ENCODE results near the gene WDR93. TPM values are rescaled to one million over a fixed set of nuclear protein-coding genes. Genes with fewer than 3 reads are reported as not detected.

WDR93 gene
- total RNA-seq, 4 donors from 2014 or later, result not detected

- intact Hi-C loops (cut with DNase I), result loop anchor here (5.0 to 10.0 kb wide), 2 partner anchors 117 to 325 kb away; no protein-coding TSS in a partner anchor
- Histone ChIP-seq H3K27ac (no peak overlapping the region), H3K9me3 (no peaks in the 10 kb centered on the region), H3K36me3 (no peaks in the 10 kb centered on the region), H3K4me1 (peaks cover 0 to 22% (median 5%) of the 10 kb centered on the region in 3 donors), H3K4me3 (no peak overlapping the region), H3K27me3 (no peaks in the 10 kb centered on the region)
- TF ChIP-seq CTCF (IDR thresholded peaks at IDR 0.05), result no peak
- WGBS, 2 donors, result 79 to 85% methylated on average over 3 of the region's 3 CpGs
- DNase-seq, result no peak
These were observed 69.2 kb downstream of the WDR93 start for GRCh38 chr15:89759835-89760234.

GRCh38 chr15:89760303-89761008, 69.8 kb downstream of the WDR93 start:
- no peaks in the 10 kb centered on the region for H3K27me3 ChIP-seq
- no peak overlapping the region for H3K4me3 ChIP-seq
- DNase-seq, result peak; percentile 12
- H3K27ac ChIP-seq, result peak overlapping the region in 1 of 4 donors; percentile 63
- TF ChIP-seq CTCF (IDR thresholded peaks at IDR 0.05) (peak; percentile 86 to 97 (median 94)), POLR2A (IDR thresholded peaks at IDR 0.05) (no peak)
- intact Hi-C loops (cut with DNase I), result loop anchor here (5.0 to 10.0 kb wide), 2 partner anchors 117 to 324 kb away; no protein-coding TSS in a partner anchor
- 51 to 56% methylated on average over 7 to 10 of the region's 16 CpGs for WGBS, 2 donors
- no peaks in the 10 kb centered on the region for H3K36me3 ChIP-seq
- no peaks in the 10 kb centered on the region for H3K9me3 ChIP-seq
- H3K4me1 ChIP-seq, result peaks cover 0 to 22% (median 5%) of the 10 kb centered on the region in 3 donors

GRCh38 chr15:89761009-89761831, 70.6 kb downstream of the WDR93 start:
- H3K27ac ChIP-seq, result peak overlapping the region in 1 of 4 donors; percentile 63
- no peaks in the 10 kb centered on the region for H3K27me3 ChIP-seq
- intact Hi-C loops (cut with DNase I), result loop anchor here (5.0 to 10.0 kb wide), 2 partner anchors 116 to 324 kb away; no protein-coding TSS in a partner anchor
- H3K4me1 ChIP-seq, result peaks cover 0 to 23% (median 5%) of the 10 kb centered on the region in 3 donors
- TF ChIP-seq CTCF (IDR thresholded peaks at IDR 0.05), result no peak
- TF ChIP-seq POLR2A (IDR thresholded peaks at IDR 0.05), result no peak
- WGBS, 2 donors, result 74% methylated on average over 4 to 8 of the region's 18 CpGs
- H3K9me3 ChIP-seq, result no peaks in the 10 kb centered on the region
- H3K36me3 ChIP-seq, result no peaks in the 10 kb centered on the region
- H3K4me3 ChIP-seq, result no peak overlapping the region
- DNase-seq, result no peak

- intact Hi-C loops (cut with DNase I), result loop anchor here (5.0 to 10.0 kb wide), 2 partner anchors 115 to 323 kb away; no protein-coding TSS in a partner anchor
- peak overlapping the region in 1 of 4 donors; percentile 63 for H3K27ac ChIP-seq
- no peak for DNase-seq
- H3K36me3 ChIP-seq, result no peaks in the 10 kb centered on the region
- TF ChIP-seq POLR2A (IDR thresholded peaks at IDR 0.05), result no peak
- TF ChIP-seq CTCF (IDR thresholded peaks at IDR 0.05), result no peak
- WGBS, 2 donors, result 89 to 91% methylated on average over 4 of the region's 5 CpGs
- no peak overlapping the region for H3K4me3 ChIP-seq
- no peaks in the 10 kb centered on the region for H3K9me3 ChIP-seq
- H3K4me1 ChIP-seq, result peaks cover 0 to 30% (median 5%) of the 10 kb centered on the region in 3 donors
- H3K27me3 ChIP-seq, result no peaks in the 10 kb centered on the region
These were observed 71.3 kb downstream of the WDR93 start for GRCh38 chr15:89761929-89762328.

GRCh38 chr15:89765694-89766093, 75.1 kb downstream of the WDR93 start:
- Histone ChIP-seq H3K4me3 (no peak overlapping the region), H3K36me3 (no peaks in the 10 kb centered on the region), H3K27me3 (no peaks in the 10 kb centered on the region), H3K9me3 (no peaks in the 10 kb centered on the region), H3K4me1 (peaks cover 0 to 37% (median 3%) of the 10 kb centered on the region in 3 donors), H3K27ac (no peak overlapping the region)
- WGBS, 2 donors, result 0 to 38% methylated on average over 1 of the region's 1 CpG
- TF ChIP-seq POLR2A (IDR thresholded peaks at IDR 0.05), result no peak
- no peak for TF ChIP-seq CTCF (IDR thresholded peaks at IDR 0.05)
- no peak for DNase-seq
- intact Hi-C loops (cut with DNase I), result loop anchor here (10.0 kb wide), 1 partner anchor 319 kb away; no protein-coding TSS in a partner anchor
